ENCODE data around the gene CARMIL1. TPM values are rescaled to one million over a fixed set of nuclear protein-coding genes. Genes with fewer than 3 reads are reported as not detected.

Gene CARMIL1
- polyA plus RNA-seq, 1 of the 3 experiments (the other 2 are of a cell fraction) = 1.7 TPM

DNA sequence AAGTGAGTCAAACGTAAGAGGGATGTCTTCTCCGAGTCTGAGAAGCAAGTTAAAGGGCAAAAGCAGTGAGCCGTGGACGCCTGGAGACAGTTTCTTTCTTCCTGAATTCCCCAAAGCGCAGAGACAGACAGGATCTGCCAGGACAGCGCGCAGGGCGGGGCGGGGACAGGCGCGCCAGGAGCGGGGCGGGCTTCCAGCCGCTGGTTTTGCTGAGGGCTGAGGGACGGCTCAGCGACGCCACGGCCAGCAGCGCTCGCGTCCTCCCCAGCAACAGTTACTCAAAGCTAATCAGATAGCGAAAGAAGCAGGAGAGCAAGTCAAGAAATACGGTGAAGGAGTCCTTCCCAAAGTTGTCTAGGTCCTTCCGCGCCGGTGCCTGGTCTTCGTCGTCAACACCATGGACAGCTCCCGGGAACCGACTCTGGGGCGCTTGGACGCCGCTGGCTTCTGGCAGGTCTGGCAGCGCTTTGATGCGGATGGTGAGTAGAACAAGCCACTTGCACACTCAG lies 372.9 kb downstream of the CARMIL1 start, which contains the start of gene SCGN:
Gene SCGN, plus strand, starts transcription at position 209 of the 509 bp plus-strand sequence. Its CDS starts 189 bp downstream, at position 398.
- H3K9ac ChIP-seq = no peak within 1 kb of the TSS
- H2AFZ ChIP-seq (ENCODE audit: low read depth) = peak within 1 kb of the TSS; percentile 18; the same call in 1 of the 2 replicates
- no peaks in the 10 kb centered on the region for H3K27me3 ChIP-seq (ENCODE audit: insufficient read depth)
- H3K4me3 ChIP-seq (ENCODE audit: low read depth in 2 of 2, low read length in 1 of 2) = peak within 1 kb of the TSS in 1 of 2 experiments; percentile 40; a peak in 2 of 4 replicates
- peak; percentile 76 for DNase-seq
- H4K20me1 ChIP-seq (ENCODE audit: insufficient read depth) = no peaks in the 10 kb centered on the region
- WGBS (ENCODE audit: low lambda C conversion rate) = 13% methylated on average over 22 of the region's 35 CpGs
- H3K4me2 ChIP-seq = peak within 1 kb of the TSS; percentile 53; the same call in 1 of the 2 replicates
- peaks cover 0 to 5% of the 10 kb centered on the region in 2 experiments; a peak in 2 of 4 replicates for H3K4me1 ChIP-seq (ENCODE audit: control insufficient read depth in 1 of 2, insufficient read depth in 2 of 2, low read depth in 1 of 2, low read length in 1 of 2)
- H3K36me3 ChIP-seq (replicated peaks in 1 of 2; ENCODE audit: control insufficient read depth in 1 of 2, insufficient read depth in 2 of 2, low read length in 1 of 2) = no peaks in the 10 kb centered on the region
- no peaks in the 10 kb centered on the region for H3K9me3 ChIP-seq
- H3K27ac ChIP-seq (ENCODE audit: low read depth in 2 of 2, low read length in 1 of 2) = no peak within 1 kb of the TSS
- H3K79me2 ChIP-seq (ENCODE audit: insufficient read depth) = no peaks in the 10 kb centered on the region
- no peaks in the 10 kb centered on the region for H3F3A ChIP-seq (replicated peaks; ENCODE audit: insufficient read depth)
- TF ChIP-seq TEAD4 (IDR thresholded peaks at IDR 0.05; ENCODE audit: borderline replicate concordance, insufficient read depth) (no peak), POLR2AphosphoS5 (IDR thresholded peaks at IDR 0.05; ENCODE audit: low read depth, low read length) (no peak)
- TF ChIP-seq, protein P1, sequence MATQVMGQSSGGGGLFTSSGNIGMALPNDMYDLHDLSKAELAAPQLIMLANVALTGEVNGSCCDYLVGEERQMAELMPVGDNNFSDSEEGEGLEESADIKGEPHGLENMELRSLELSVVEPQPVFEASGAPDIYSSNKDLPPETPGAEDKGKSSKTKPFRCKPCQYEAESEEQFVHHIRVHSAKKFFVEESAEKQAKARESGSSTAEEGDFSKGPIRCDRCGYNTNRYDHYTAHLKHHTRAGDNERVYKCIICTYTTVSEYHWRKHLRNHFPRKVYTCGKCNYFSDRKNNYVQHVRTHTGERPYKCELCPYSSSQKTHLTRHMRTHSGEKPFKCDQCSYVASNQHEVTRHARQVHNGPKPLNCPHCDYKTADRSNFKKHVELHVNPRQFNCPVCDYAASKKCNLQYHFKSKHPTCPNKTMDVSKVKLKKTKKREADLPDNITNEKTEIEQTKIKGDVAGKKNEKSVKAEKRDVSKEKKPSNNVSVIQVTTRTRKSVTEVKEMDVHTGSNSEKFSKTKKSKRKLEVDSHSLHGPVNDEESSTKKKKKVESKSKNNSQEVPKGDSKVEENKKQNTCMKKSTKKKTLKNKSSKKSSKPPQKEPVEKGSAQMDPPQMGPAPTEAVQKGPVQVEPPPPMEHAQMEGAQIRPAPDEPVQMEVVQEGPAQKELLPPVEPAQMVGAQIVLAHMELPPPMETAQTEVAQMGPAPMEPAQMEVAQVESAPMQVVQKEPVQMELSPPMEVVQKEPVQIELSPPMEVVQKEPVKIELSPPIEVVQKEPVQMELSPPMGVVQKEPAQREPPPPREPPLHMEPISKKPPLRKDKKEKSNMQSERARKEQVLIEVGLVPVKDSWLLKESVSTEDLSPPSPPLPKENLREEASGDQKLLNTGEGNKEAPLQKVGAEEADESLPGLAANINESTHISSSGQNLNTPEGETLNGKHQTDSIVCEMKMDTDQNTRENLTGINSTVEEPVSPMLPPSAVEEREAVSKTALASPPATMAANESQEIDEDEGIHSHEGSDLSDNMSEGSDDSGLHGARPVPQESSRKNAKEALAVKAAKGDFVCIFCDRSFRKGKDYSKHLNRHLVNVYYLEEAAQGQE (IDR thresholded peaks at IDR 0.05; ENCODE audit: low read depth, low read length) = peak; percentile 99
- ChIA-PET POLR2A (no interaction called here), CTCF (interaction anchor here (0.9 to 1.6 kb wide), 8 partner anchors 9 to 351 kb away, joined by 3 to 5 read pairs (median 4); no protein-coding TSS in a partner anchor)
- no peaks in the 10 kb centered on the region for H3K9me2 ChIP-seq

DNA sequence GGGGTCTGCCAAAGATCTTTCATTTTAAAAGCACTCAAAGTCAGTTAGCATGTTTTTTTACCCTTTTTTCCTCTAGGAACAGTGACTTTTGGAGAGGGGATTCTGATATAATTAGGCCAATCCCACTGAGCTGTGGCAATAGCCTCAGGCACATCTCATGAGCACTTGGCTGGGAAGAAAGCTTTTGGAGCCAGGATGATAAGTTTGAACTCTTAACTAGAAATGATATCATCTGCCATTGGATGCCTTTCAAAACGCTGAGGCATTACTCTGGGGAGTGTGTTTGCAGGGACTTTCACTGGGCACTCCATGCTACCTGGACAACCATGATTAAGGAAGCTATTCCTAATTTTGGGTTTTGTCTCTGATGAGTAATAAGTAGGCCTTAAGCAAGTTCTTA lies 376.5 kb downstream of the CARMIL1 start:
- H3K9me2 ChIP-seq = no peaks in the 10 kb centered on the region
- CTCF ChIA-PET = interaction anchor here (1.1 to 1.4 kb wide), 4 partner anchors 8 to 390 kb away, joined by 3 to 4 read pairs (median 3); no protein-coding TSS in a partner anchor
- POLR2A ChIA-PET = no interaction called here

More for the DNA sequence above, 376.5 kb downstream of the CARMIL1 start:
- no peaks in the 10 kb centered on the region for H3K9me3 ChIP-seq
- no peak for DNase-seq
- H3K36me3 ChIP-seq (replicated peaks in 1 of 2; ENCODE audit: control insufficient read depth in 1 of 2, insufficient read depth in 2 of 2, low read length in 1 of 2) = no peaks in the 10 kb centered on the region
- H3K4me1 ChIP-seq (ENCODE audit: control insufficient read depth in 1 of 2, insufficient read depth in 2 of 2, low read depth in 1 of 2, low read length in 1 of 2) = peaks cover 0 to 5% of the 10 kb centered on the region in 2 experiments; a peak in 2 of 4 replicates
- no peak overlapping the region for H3K27ac ChIP-seq (ENCODE audit: low read depth in 2 of 2, low read length in 1 of 2)
- 0% methylated on average over 1 of the region's 1 CpG for WGBS (ENCODE audit: low lambda C conversion rate)
- H3K4me3 ChIP-seq (ENCODE audit: low read depth in 2 of 2, low read length in 1 of 2) = no peak overlapping the region
- TF ChIP-seq RFX5 (IDR thresholded peaks at IDR 0.05; ENCODE audit: low read length) = no peak
- TF ChIP-seq POLR2AphosphoS5 (IDR thresholded peaks at IDR 0.05; ENCODE audit: low read depth, low read length) = no peak
- no peak for TF ChIP-seq JUND (IDR thresholded peaks at IDR 0.05)
- TF ChIP-seq NFIC (IDR thresholded peaks at IDR 0.05; ENCODE audit: borderline replicate concordance) = no peak
- no peak for TF ChIP-seq EP300 (IDR thresholded peaks at IDR 0.05; ENCODE audit: borderline replicate concordance in 1 of 2, low read depth in 1 of 2, low read length in 1 of 2)
- no peak for TF ChIP-seq MEF2A (IDR thresholded peaks at IDR 0.05; ENCODE audit: borderline replicate concordance, low read depth)
- no peak for TF ChIP-seq GATA2 (CRISPR knock-in tag; IDR thresholded peaks at IDR 0.05)
- TF ChIP-seq TCF12 (IDR thresholded peaks at IDR 0.05) = no peak
- no peak for TF ChIP-seq FOSL2 (IDR thresholded peaks at IDR 0.05; ENCODE audit: borderline replicate concordance, low read depth)
- no peak for TF ChIP-seq RCOR1 (IDR thresholded peaks at IDR 0.05; ENCODE audit: low read length)
- TF ChIP-seq SMC3 (IDR thresholded peaks at IDR 0.05; ENCODE audit: low read depth, low read length) = no peak
- no peak for TF ChIP-seq MXI1 (IDR thresholded peaks at IDR 0.05; ENCODE audit: low read depth, low read length)
- no peak for TF ChIP-seq GABPA (IDR thresholded peaks at IDR 0.05; ENCODE audit: low read depth)
- no peak for TF ChIP-seq TEAD4 (IDR thresholded peaks at IDR 0.05; ENCODE audit: borderline replicate concordance, insufficient read depth)
- TF ChIP-seq, protein P2, sequence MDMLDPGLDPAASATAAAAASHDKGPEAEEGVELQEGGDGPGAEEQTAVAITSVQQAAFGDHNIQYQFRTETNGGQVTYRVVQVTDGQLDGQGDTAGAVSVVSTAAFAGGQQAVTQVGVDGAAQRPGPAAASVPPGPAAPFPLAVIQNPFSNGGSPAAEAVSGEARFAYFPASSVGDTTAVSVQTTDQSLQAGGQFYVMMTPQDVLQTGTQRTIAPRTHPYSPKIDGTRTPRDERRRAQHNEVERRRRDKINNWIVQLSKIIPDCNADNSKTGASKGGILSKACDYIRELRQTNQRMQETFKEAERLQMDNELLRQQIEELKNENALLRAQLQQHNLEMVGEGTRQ (IDR thresholded peaks at IDR 0.05; ENCODE audit: borderline replicate concordance, low read depth, low read length) = no peak
- no peak overlapping the region for H3K4me2 ChIP-seq
- H3K27me3 ChIP-seq (ENCODE audit: insufficient read depth) = no peaks in the 10 kb centered on the region
- H4K20me1 ChIP-seq (ENCODE audit: insufficient read depth) = no peaks in the 10 kb centered on the region
- H3F3A ChIP-seq (replicated peaks; ENCODE audit: insufficient read depth) = no peaks in the 10 kb centered on the region
- no peak overlapping the region for H3K9ac ChIP-seq
- H3K79me2 ChIP-seq (ENCODE audit: insufficient read depth) = no peaks in the 10 kb centered on the region
- no peak overlapping the region for H2AFZ ChIP-seq (ENCODE audit: low read depth)
